Diencephalon (tissue), 1 donor: Measurements from ENCODE around the gene RMC1. TPM values are rescaled to one million over a fixed set of nuclear protein-coding genes. Genes with fewer than 3 reads are reported as not detected.

Experiments
- small RNA-seq: library from RNA; depleted of rRNA; stranded (forward); fragments of <200 nt; gene quantifications from one replicate; pipeline ENCODE3, GENCODE V24; 2014
- total RNA-seq: library from RNA; depleted of rRNA; stranded (reverse); fragments of >200 nt; gene quantifications from one replicate; pipeline ENCODE4 v1.2.3, GENCODE V29; 2014

The RMC1 gene
- total RNA-seq = 29.8 TPM

DNA sequence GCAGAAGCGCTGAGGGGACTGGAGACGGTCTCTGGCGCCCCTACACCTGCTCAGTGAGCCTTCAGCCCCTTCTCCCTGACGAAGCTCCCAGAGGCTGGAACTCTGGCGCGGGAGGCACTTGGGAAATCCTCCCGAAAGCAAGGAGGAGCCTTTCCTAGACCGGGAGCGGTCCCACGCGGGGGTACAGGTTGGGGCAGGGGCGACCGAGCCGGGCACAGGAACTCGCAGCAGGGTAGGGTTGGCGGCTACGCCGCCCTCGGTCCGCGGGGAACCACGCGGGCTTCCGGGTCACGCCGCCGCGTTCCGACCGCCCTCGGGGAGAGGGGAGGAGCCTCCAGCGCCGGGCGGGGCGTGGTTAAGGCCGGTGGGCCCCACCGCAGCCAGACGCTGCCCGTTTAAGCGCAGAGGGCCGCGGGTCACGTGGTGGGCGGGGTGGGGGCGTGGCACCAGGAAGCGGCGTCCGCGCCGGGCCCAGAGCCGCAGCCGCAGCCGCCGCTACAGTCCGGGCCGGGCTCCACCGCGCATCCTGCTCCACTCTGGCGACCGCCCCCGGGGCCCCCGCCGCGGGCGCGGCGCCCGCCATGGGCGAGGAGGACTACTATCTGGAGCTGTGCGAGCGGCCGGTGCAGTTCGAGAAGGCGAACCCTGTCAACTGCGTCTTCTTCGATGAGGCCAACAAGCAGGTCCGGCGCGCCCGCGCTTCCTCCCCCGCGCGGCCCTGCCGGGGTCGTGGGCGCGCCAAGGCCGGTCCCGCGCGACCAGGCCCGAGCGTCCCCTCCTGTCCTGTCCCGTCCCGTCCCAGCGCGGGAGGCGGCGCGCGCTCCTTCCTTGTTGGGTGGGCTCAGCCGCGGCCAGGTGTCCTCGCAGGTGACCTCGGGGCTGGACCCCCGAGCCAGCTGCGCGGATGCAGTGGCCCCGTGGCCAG is at the start of gene RMC1:
Gene RMC1 (plus strand): TSS at position 474 of the 925 bp plus-strand sequence. CDS start 108 bp downstream, at position 582.

Small RNAs within 50 kb of the gene (small RNA-seq; reads per million reads assigned to genes)
- gene AC026634.1 (not detected), gene RF00019 (not detected)

Other genes starting within 250 kb of the RMC1 start
- gene RIOK3, start 50.2 kb upstream of the RMC1 start, total RNA-seq = 79.8 TPM
- gene NPC1, start 83.0 kb downstream of the RMC1 start, total RNA-seq = 33.9 TPM
- gene ANKRD29, start 159.4 kb downstream of the RMC1 start, total RNA-seq = 11.3 TPM
- gene LAMA3, start 185.9 kb downstream of the RMC1 start, total RNA-seq = 3.7 TPM